GM12874 (cell line): ENCODE measurements around the gene SAP30BP.

Source experiments
- CTCF ChIP-seq: IDR thresholded peaks from 2 replicates; pipeline ENCODE4 v1.5.1; 2011; ENCODE audit warnings: low read depth, mild to moderate bottlenecking, control low read depth, low read length, moderate library complexity; ENCODE audit not compliant: insufficient read depth

SAP30BP gene

GRCh38 chr17:75680431-75680830 lies 13.3 kb downstream of the SAP30BP start:
- no peak for TF ChIP-seq CTCF

- TF ChIP-seq CTCF, result no peak
Observed at GRCh38 chr17:75681289-75681688, 14.2 kb downstream of the SAP30BP start.

- no peak for TF ChIP-seq CTCF
Observed at GRCh38 chr17:75683583-75683982, 16.4 kb downstream of the SAP30BP start.

GRCh38 chr17:75684249-75684648 lies 17.1 kb downstream of the SAP30BP start:
- no peak for TF ChIP-seq CTCF

GRCh38 chr17:75684924-75685323 lies 17.8 kb downstream of the SAP30BP start:
- TF ChIP-seq CTCF, result no peak

GRCh38 chr17:75685499-75685898 lies 18.4 kb downstream of the SAP30BP start:
- TF ChIP-seq CTCF, result no peak

- TF ChIP-seq CTCF, result no peak
Observed at GRCh38 chr17:75688209-75688825, 21.2 kb downstream of the SAP30BP start.
